Nephron progenitor cell (in vitro differentiated cells): ENCODE measurements around the gene LCN1.
A peak's percentile ranks its signal among the peaks of the same experiment; 100 is the strongest.

Source experiments
- DNase-seq: peaks from one replicate; pipeline ENCODE4 v3.0.0; 2021
- H3K27ac Mint-ChIP-seq: 2 replicates; pipeline ENCODE4 v1.8.0; 2021; ENCODE audit warnings: mild to moderate bottlenecking, moderate library complexity, mixed read lengths
- H3K27me3 Mint-ChIP-seq: 2 replicates; pipeline ENCODE4 v1.8.0; 2021; ENCODE audit warnings: mild to moderate bottlenecking, low read depth, mixed read lengths; ENCODE audit not compliant: poor library complexity
- H3K36me3 Mint-ChIP-seq: 2 replicates; pipeline ENCODE4 v1.8.0; 2021; ENCODE audit warnings: low read depth, mixed read lengths
- H3K4me1 Mint-ChIP-seq: 2 replicates; pipeline ENCODE4 v1.8.0; 2021; ENCODE audit warnings: mixed read lengths
- H3K4me3 Mint-ChIP-seq: 2 replicates; pipeline ENCODE4 v1.8.0; 2021; ENCODE audit warnings: mild to moderate bottlenecking, moderate library complexity, mixed read lengths
- H3K9me3 Mint-ChIP-seq: 2 replicates; pipeline ENCODE4 v1.8.0; 2021; ENCODE audit warnings: mild to moderate bottlenecking, moderate library complexity, mixed read lengths
- CTCF ChIP-seq: fragments of 200-600 bp; sonication (generic); IDR thresholded peaks from 2 replicates; pipeline ENCODE4 v1.5.0; 2021; ENCODE audit warnings: antibody characterized with exemption

The LCN1 gene

DNA sequence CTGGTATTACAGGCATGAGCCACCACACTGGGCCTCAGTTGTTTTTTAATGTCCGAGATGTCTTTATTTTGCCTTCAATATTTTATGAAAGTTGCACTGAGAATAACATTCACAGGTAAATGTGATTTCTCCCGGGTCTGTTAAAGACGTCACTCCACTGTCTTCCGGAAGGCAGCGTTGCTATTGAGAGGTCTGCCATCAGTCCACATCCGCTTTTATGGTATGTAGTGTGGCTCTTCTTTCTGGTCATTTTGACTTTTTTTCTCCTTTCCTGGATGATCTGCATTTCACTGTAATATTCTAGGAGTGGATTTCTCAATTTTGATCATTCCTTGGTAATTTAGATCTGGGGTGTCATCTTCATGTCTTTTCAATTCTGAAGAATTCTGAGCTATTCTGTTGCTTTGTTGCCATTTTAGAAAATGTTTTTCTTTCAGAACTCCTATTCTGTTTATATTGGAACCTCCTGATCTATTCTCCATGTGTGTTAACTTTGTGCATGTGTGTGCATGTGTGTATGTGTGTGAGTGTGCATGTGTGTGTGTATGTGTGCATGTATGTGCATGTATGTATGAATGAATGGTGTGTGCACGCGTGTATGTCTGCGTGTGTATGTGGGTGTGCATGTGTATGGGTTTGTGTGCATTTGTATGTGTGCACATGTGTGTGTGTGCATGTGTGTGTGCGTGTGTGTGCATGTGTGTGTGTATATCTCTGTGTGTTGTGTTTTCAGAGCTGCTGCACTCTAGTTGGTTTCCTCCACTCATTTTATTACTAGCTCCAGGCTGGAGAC lies 1.9 kb upstream of the LCN1 start:
- no peak for DNase-seq
- Mint-ChIP-seq H3K9me3 (peaks cover 10% of the 10 kb centered on the region), H3K4me1 (peaks cover 49% of the 10 kb centered on the region)

GRCh38 chr9:135521608-135522095 lies 412 bp downstream of the LCN1 start:
- Mint-ChIP-seq H3K27me3 (peaks cover 4% of the 10 kb centered on the region), H3K36me3 (no peaks in the 10 kb centered on the region), H3K27ac (no peak overlapping the region), H3K4me3 (no peak overlapping the region), H3K4me1 (peaks cover 51% of the 10 kb centered on the region), H3K9me3 (peaks cover 10% of the 10 kb centered on the region)
- no peak for DNase-seq
- no peak for TF ChIP-seq CTCF

More for the DNA sequence above, 1.9 kb upstream of the LCN1 start:
- TF ChIP-seq CTCF: no peak
- H3K27ac Mint-ChIP-seq: no peak overlapping the region
- no peaks in the 10 kb centered on the region for H3K36me3 Mint-ChIP-seq
- no peak overlapping the region for H3K4me3 Mint-ChIP-seq
- H3K27me3 Mint-ChIP-seq: peaks cover 8% of the 10 kb centered on the region

GRCh38 chr9:135522137-135522877 lies 1.1 kb downstream of the LCN1 start:
- no peak for TF ChIP-seq CTCF
- peaks cover 10% of the 10 kb centered on the region for H3K9me3 Mint-ChIP-seq
- H3K27me3 Mint-ChIP-seq: peaks cover 4% of the 10 kb centered on the region
- no peak overlapping the region for H3K27ac Mint-ChIP-seq
- H3K4me1 Mint-ChIP-seq: peaks cover 44% of the 10 kb centered on the region
- H3K4me3 Mint-ChIP-seq: peak overlapping the region; percentile 38
- no peak for DNase-seq
- H3K36me3 Mint-ChIP-seq: no peaks in the 10 kb centered on the region

DNA sequence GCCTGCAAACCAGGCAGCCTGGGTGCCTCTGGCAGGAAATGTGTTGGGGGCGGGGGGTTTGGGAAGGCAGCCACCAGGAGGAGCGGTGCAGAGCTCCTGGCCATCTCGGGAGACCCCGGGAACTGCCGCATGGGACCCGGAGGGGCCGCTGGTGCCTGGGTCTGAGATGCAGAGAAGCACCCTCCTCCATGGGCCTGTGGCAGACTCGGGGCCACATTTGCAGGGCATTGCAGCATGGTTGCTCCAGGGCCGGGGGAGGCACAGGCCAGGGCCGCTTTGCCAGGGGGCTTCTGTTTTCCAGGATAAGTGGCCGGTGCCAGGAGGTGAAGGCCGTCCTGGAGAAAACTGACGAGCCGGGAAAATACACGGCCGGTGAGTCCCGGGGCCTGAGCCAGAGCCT lies 1.7 kb downstream of the LCN1 start:
- peaks cover 4% of the 10 kb centered on the region for H3K27me3 Mint-ChIP-seq
- peaks cover 10% of the 10 kb centered on the region for H3K9me3 Mint-ChIP-seq
- H3K36me3 Mint-ChIP-seq: no peaks in the 10 kb centered on the region
- DNase-seq: no peak
- H3K4me1 Mint-ChIP-seq: peaks cover 39% of the 10 kb centered on the region
- no peak overlapping the region for H3K27ac Mint-ChIP-seq
- no peak for TF ChIP-seq CTCF
- H3K4me3 Mint-ChIP-seq: no peak overlapping the region

GRCh38 chr9:135523521-135524129 lies 2.4 kb downstream of the LCN1 start:
- peaks cover 4% of the 10 kb centered on the region for H3K27me3 Mint-ChIP-seq
- DNase-seq: no peak
- H3K9me3 Mint-ChIP-seq: peaks cover 10% of the 10 kb centered on the region
- H3K36me3 Mint-ChIP-seq: no peaks in the 10 kb centered on the region
- peaks cover 32% of the 10 kb centered on the region for H3K4me1 Mint-ChIP-seq
- no peak overlapping the region for H3K27ac Mint-ChIP-seq
- no peak overlapping the region for H3K4me3 Mint-ChIP-seq
- no peak for TF ChIP-seq CTCF
